ENCODE measurements around the gene NALCN.

DNA sequence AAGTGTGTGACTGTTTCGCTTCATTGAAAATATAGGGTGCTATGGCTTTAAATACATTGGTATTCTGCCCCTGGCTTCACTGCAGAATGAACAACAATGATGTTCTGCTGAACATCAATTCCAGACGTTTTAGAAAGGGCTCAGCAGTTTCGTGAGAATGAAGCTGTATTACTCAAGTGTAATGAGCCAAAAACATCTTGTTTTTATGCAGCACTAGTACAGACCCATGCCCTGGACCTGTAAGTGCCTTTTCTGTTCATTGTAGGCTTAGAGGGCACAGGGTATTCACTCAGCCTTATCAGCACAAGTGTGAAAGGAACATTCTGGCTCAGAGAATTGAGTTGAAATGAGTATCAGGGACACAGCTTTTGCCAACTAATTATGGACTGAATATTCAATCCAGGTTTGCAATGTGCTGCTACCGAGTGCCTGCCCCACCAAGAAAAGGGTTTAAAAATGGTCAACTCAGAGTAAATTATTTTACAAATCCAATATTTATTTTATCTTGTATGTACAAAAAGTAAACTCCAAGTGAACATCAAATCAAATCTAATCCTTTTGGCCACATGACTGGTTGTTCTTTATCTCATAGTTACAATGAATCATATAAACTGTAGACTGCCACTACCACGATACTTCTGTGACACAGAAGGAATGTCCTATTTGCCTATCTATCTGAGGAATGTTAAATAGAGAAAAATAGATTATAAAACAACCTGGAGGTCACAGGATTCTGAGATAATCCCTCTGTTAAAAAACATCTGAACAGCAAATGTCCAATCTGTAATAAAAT lies 362.8 kb downstream of the NALCN start:
- TF ChIP-seq, protein P1, sequence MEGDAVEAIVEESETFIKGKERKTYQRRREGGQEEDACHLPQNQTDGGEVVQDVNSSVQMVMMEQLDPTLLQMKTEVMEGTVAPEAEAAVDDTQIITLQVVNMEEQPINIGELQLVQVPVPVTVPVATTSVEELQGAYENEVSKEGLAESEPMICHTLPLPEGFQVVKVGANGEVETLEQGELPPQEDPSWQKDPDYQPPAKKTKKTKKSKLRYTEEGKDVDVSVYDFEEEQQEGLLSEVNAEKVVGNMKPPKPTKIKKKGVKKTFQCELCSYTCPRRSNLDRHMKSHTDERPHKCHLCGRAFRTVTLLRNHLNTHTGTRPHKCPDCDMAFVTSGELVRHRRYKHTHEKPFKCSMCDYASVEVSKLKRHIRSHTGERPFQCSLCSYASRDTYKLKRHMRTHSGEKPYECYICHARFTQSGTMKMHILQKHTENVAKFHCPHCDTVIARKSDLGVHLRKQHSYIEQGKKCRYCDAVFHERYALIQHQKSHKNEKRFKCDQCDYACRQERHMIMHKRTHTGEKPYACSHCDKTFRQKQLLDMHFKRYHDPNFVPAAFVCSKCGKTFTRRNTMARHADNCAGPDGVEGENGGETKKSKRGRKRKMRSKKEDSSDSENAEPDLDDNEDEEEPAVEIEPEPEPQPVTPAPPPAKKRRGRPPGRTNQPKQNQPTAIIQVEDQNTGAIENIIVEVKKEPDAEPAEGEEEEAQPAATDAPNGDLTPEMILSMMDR (IDR thresholded peaks at IDR 0.05) = no peak
- TF ChIP-seq EP300 (IDR thresholded peaks at IDR 0.05; ENCODE audit: low read depth) = no peak
